GM06990 (cell line): Measurements from ENCODE around the gene FLACC1.

Experiments
- DNase-seq: peaks from one replicate; pipeline ENCODE4 v3.0.0-alpha.2; 2011; ENCODE audit not compliant: insufficient read length; ENCODE audit errors: extremely low read depth
- H3K27me3 ChIP-seq: replicated peaks from 2 replicates; pipeline ENCODE4 v1.6.0; 2011; ENCODE audit warnings: low read length; ENCODE audit not compliant: control insufficient read depth, insufficient read depth
- H3K36me3 ChIP-seq: 2 replicates; pipeline ENCODE4 v1.5.1; 2011; ENCODE audit warnings: low read length; ENCODE audit not compliant: control insufficient read depth, insufficient read depth
- H3K4me3 ChIP-seq: replicated peaks from 2 replicates; pipeline ENCODE4 v1.5.1; 2011; ENCODE audit warnings: low read depth, mild to moderate bottlenecking, control low read depth, low read length
- TF ChIP-seq, protein P1 (sequence below): IDR thresholded peaks from 2 replicates; pipeline ENCODE4 v1.5.1; 2011; ENCODE audit warnings: low read length, control low read depth, mild to moderate bottlenecking, inconsistent platforms; ENCODE audit not compliant: insufficient read depth, poor library complexity, severe bottlenecking

The FLACC1 gene

DNA sequence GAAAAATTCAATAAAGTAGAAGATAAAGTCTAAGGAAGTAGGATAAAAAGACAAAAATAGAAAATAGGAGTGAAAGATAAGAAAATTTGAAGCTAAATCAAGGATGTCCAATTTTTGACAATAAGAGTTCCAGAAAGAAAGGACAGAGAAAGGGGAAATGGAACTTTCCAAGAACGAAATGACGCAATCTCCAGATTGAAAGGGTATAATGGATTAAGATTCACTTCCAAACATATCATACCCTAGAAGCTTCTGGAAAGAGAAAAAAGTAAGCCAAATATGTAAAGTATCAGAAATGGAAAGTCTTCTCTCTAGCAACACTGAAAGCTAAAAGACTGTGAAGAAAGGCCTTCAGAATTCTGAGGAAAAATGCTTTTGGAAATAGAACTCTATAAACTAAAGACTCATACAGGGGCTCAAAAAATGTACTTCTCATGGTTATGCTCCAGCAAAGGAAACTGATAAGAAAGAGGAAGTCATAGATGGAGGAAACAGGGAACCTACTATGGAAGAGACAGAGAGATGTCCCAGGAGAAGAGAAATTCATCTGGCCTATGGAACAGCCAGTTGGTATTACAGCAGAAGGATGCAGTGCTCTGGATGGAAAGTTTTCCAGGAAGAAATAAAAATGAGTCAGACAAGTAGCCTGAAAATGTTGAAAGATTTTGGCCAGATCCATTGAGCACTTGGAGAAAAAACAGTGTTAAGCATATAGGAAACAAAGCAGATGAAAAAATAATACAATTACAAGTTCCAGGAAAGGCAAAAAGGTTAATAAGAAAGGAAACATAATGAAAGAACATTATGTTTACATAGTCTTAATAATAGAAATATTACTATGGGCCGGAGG lies 76.7 kb downstream of the FLACC1 start:
- Histone ChIP-seq H3K27me3 (no peaks in the 10 kb centered on the region), H3K36me3 (peaks cover 3% of the 10 kb centered on the region), H3K4me3 (no peak overlapping the region)
- TF ChIP-seq, protein P1, sequence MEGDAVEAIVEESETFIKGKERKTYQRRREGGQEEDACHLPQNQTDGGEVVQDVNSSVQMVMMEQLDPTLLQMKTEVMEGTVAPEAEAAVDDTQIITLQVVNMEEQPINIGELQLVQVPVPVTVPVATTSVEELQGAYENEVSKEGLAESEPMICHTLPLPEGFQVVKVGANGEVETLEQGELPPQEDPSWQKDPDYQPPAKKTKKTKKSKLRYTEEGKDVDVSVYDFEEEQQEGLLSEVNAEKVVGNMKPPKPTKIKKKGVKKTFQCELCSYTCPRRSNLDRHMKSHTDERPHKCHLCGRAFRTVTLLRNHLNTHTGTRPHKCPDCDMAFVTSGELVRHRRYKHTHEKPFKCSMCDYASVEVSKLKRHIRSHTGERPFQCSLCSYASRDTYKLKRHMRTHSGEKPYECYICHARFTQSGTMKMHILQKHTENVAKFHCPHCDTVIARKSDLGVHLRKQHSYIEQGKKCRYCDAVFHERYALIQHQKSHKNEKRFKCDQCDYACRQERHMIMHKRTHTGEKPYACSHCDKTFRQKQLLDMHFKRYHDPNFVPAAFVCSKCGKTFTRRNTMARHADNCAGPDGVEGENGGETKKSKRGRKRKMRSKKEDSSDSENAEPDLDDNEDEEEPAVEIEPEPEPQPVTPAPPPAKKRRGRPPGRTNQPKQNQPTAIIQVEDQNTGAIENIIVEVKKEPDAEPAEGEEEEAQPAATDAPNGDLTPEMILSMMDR = no peak
- no peak for DNase-seq

DNA sequence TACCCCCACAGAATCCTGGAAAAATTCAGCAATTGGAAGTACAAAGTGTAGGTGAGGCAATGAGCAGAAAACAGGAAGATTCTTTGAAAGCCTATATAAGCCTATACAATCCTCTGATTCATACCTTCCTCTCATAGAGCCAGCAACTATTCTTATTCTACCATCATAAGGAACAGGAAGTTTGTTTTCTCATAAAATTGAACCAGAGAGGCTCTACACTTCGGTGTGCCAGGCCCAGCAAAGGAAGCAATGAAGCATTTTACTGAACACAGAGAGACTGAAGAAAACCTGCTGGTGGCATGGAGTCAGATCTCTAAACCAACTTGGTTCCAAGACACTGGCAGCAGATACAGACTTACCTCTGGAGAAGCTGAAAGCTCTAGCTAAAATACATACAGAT lies 78.1 kb downstream of the FLACC1 start:
- TF ChIP-seq, protein P1 = no peak
- DNase-seq = no peak
- H3K27me3 ChIP-seq = no peaks in the 10 kb centered on the region
- H3K36me3 ChIP-seq = no peaks in the 10 kb centered on the region; the same call in none of the 2 replicates
- H3K4me3 ChIP-seq = no peak overlapping the region

DNA sequence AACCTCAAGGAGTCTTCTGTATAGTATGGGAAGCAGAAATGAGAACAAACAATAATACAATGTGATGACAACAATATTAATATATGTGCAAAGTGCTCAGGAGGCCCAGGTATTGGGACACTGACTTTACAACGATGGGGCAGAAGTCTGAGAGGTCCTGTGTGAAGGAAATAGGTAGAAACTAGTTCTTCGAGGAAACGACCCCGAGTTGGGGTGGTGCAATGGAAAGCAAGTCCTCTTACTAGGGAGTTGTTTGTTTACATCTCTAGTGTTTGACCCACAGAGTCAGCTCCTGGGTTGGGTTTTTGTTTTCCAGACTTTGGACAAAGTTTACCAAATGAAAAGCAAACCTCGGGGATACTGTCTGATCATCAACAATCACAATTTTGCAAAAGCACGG lies 80.6 kb downstream of the FLACC1 start:
- TF ChIP-seq, protein P1 = no peak
- H3K36me3 ChIP-seq = no peaks in the 10 kb centered on the region; the same call in none of the 2 replicates
- no peak overlapping the region for H3K4me3 ChIP-seq
- DNase-seq = no peak
- H3K27me3 ChIP-seq = no peaks in the 10 kb centered on the region

DNA sequence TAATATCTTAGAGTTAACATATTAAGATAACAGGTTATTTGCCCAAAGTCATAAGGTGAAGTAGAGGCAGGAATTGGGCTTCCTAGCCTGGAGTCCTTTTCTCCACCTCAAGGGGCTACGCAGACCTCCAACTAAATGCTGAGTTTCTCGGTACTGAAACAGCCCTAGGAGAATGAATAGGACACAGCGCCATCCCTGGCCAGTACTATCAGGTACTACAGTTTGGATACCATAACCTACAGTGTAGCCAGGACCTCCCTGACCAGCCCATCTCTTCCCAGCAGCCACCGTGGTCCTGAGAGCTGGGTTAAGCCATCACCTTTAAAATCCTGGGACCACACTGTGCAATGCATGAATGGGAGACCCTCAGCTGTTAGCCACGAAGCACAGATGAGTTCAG lies 81.2 kb downstream of the FLACC1 start:
- Histone ChIP-seq H3K36me3 (no peaks in the 10 kb centered on the region; the same call in none of the 2 replicates), H3K4me3 (no peak overlapping the region), H3K27me3 (no peaks in the 10 kb centered on the region)
- no peak for DNase-seq
- TF ChIP-seq, protein P1 = no peak

DNA sequence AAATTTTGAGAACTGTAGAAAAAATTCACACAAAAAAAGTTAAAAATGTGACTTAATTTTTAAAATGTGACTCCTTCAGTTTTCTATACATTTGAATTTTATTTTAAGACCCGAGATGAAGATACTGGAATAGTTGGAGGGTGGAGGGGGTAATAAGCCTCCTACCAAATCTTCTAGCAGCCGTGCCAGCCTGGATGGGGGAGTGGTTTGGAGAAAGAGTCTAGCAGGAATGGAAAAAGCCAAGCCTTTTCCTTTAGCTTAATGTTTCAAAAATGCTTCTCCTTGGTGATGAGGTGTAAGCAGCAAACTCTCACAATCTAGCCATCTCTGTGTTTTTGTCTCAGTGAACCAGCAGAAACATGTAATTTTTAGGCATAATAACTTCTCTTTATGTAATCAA lies 82.1 kb downstream of the FLACC1 start:
- TF ChIP-seq, protein P1 = no peak
- no peak for DNase-seq
- Histone ChIP-seq H3K4me3 (no peak overlapping the region), H3K27me3 (no peaks in the 10 kb centered on the region), H3K36me3 (no peaks in the 10 kb centered on the region; the same call in none of the 2 replicates)
